CD4-positive, alpha-beta T cell (primary cell): Measurements from ENCODE around the gene PACSIN1. TPM values are rescaled to one million over a fixed set of nuclear protein-coding genes. Genes with fewer than 3 reads are reported as not detected.

Experiments
- ATAC-seq: fragments of 200-7000 bp; cut with Tn5 transposase; one replicate; pipeline ENCODE4 v1.10.0; 2022; ENCODE audit warnings: mild to moderate bottlenecking; ENCODE audit not compliant: poor library complexity
- CTCF ChIA-PET: fragments of 350-600 bp; sonication (Branson Sonifier 250); formaldehyde crosslinking; loops from one replicate; lab custom pipeline; 2021; ENCODE audit warnings: antibody characterized with exemption, inconsistent platforms; lab: Charles Lee
- POLR2A ChIA-PET: fragments of 350-600 bp; sonication (Branson Sonifier 250); formaldehyde crosslinking; loops from one replicate; lab custom pipeline; 2021; ENCODE audit warnings: antibody characterized with exemption, inconsistent platforms; lab: Charles Lee
- DNase-seq, 14 experiments: peaks; one replicate each; pipeline ENCODE4 v3.0.0-alpha.2; 2013 to 2020; ENCODE audit warnings: mixed read lengths in 2 of 14
- H3K27ac ChIP-seq, 2 donors: one replicate each; pipeline versions ENCODE4 v1.5.1 to v1.7.0; 2013; ENCODE audit warnings: low read length in 2 of 2, low read depth in 1 of 2, mild to moderate bottlenecking in 1 of 2
- H3K27me3 ChIP-seq, 2 experiments: 1 replicate in 1 of 2; 2 replicates in 1 of 2; pipeline versions ENCODE4 v1.6.1 to v1.7.0; 2013; ENCODE audit warnings: low read length in 2 of 2, control low read depth in 1 of 2, mild to moderate bottlenecking in 1 of 2, moderate library complexity in 1 of 2; ENCODE audit not compliant: insufficient read depth in 2 of 2, control insufficient read depth in 1 of 2
- H3K36me3 ChIP-seq: one replicate; pipeline ENCODE4 v1.6.1; 2013; ENCODE audit warnings: low read length, control low read depth; ENCODE audit not compliant: insufficient read depth
- H3K4me1 ChIP-seq: one replicate; pipeline ENCODE4 v1.6.1; 2013; ENCODE audit warnings: low read length, control low read depth; ENCODE audit not compliant: insufficient read depth
- H3K4me3 ChIP-seq: one replicate; pipeline ENCODE4 v1.5.1; 2013; ENCODE audit warnings: mild to moderate bottlenecking, low read length, moderate library complexity
- H3K9me3 ChIP-seq, 2 experiments: 1 replicate in 1 of 2; 2 replicates in 1 of 2; pipeline versions ENCODE4 v1.6.1 to v1.7.0; 2013; ENCODE audit warnings: low read length in 2 of 2, mild to moderate bottlenecking in 2 of 2, control low read depth in 1 of 2, moderate library complexity in 1 of 2; ENCODE audit not compliant: control insufficient read depth in 1 of 2, insufficient read depth in 1 of 2
- H3K27ac Mint-ChIP-seq: one replicate; pipeline ENCODE4 v1.8.0; 2020; ENCODE audit warnings: mixed read lengths
- H3K27me3 Mint-ChIP-seq: one replicate; pipeline ENCODE4 v1.8.0; 2021; ENCODE audit warnings: mixed read lengths
- H3K36me3 Mint-ChIP-seq: one replicate; pipeline ENCODE4 v1.8.0; 2021; ENCODE audit warnings: low read depth, mixed read lengths
- H3K4me1 Mint-ChIP-seq: one replicate; pipeline ENCODE4 v1.8.0; 2021; ENCODE audit warnings: low read depth, mixed read lengths
- H3K4me3 Mint-ChIP-seq: one replicate; pipeline ENCODE4 v1.8.0; 2020; ENCODE audit warnings: mild to moderate bottlenecking, mixed read lengths
- H3K9me3 Mint-ChIP-seq: one replicate; pipeline ENCODE4 v1.8.0; 2020; ENCODE audit warnings: mixed read lengths
- intact Hi-C, 2 experiments: fragments of 100-400 bp; cut with DNase I in 1 of 2; cut with micrococcal nuclease in 1 of 2; formaldehyde crosslinking; loops; one replicate each; pipeline versions ENCODE4 v1.15.1 to v1.9.0; 2023 to 2025; cut with DNase I, micrococcal nuclease
- total RNA-seq, 174 experiments: library from RNA in 2 of 174; stranded (reverse) in 2 of 174; gene quantifications; one replicate each; pipeline ENCODE4 v1.2.3 and lab custom pipeline; 2021 to 2026
- TF ChIP-seq, protein P1 (sequence below): fragments of 200-600 bp; IDR thresholded peaks from one replicate; pipeline ENCODE4 v1.8.0; 2022; ENCODE audit warnings: antibody characterized with exemption, mild to moderate bottlenecking

Gene PACSIN1
- total RNA-seq, 2 experiments from 2014 or later = 1.3 to 1.4 TPM

DNA sequence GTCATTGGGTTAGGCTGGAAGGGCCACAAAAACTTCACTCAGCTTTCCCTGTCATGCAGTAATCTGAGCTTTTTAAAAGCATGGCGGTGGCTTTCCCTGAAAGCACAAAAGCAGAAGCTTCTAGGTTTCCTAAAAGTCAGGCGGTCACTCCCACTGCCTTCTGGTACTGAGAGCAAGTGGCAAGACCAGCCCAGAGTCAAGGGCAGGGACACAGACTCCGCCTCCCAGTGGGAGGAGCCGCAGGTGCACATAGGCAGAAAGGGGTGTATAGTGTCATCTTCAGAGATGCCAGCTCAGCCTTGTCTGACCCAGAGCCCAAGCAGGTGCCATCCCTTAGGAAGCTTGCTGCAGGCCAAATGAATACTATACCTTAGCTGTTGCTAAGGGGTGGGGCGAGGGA, 18.0 kb upstream of the PACSIN1 start:
- Histone ChIP-seq H3K4me3 (no peak overlapping the region), H3K9me3 (no peaks in the 10 kb centered on the region), H3K36me3 (no peaks in the 10 kb centered on the region), H3K27me3 (no peaks in the 10 kb centered on the region), H3K27ac (no peak overlapping the region), H3K4me1 (no peaks in the 10 kb centered on the region)
- Mint-ChIP-seq H3K9me3 (peaks cover 2% of the 10 kb centered on the region), H3K27me3 (no peaks in the 10 kb centered on the region), H3K36me3 (no peaks in the 10 kb centered on the region), H3K4me1 (no peaks in the 10 kb centered on the region), H3K27ac (no peak overlapping the region), H3K4me3 (no peak overlapping the region)
- ChIA-PET POLR2A (no interaction called here), CTCF (no interaction called here)
- ATAC-seq (no peak), DNase-seq (no peak)
- TF ChIP-seq, protein P1, sequence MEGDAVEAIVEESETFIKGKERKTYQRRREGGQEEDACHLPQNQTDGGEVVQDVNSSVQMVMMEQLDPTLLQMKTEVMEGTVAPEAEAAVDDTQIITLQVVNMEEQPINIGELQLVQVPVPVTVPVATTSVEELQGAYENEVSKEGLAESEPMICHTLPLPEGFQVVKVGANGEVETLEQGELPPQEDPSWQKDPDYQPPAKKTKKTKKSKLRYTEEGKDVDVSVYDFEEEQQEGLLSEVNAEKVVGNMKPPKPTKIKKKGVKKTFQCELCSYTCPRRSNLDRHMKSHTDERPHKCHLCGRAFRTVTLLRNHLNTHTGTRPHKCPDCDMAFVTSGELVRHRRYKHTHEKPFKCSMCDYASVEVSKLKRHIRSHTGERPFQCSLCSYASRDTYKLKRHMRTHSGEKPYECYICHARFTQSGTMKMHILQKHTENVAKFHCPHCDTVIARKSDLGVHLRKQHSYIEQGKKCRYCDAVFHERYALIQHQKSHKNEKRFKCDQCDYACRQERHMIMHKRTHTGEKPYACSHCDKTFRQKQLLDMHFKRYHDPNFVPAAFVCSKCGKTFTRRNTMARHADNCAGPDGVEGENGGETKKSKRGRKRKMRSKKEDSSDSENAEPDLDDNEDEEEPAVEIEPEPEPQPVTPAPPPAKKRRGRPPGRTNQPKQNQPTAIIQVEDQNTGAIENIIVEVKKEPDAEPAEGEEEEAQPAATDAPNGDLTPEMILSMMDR = no peak
- intact Hi-C loops = no loop called here

DNA sequence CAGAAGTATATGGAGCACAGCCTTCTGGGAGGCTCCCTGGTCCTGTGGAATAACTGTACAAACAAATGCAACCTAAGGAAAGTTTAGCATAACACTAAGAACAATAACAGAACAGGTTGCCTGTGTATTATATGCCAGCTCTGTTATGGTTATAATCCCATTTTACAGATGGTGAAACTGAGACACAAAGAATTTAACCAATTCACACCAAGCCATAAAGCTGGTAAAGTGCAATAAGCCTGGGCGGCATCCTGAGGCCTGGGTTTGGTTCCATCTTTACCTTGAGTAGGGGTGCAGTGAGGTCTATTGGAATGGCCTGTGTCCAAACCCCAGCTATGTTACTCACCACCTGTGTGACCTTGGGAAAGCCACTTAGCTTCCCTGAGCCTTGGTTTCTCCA, 14.7 kb upstream of the PACSIN1 start:
- ATAC-seq = no peak
- no peak for DNase-seq
- POLR2A ChIA-PET = no interaction called here
- CTCF ChIA-PET = interaction anchor here (0.6 kb wide), 1 partner anchor 120 kb away, joined by 3 read pairs; no protein-coding TSS in a partner anchor
- intact Hi-C loops = no loop called here
- no peak overlapping the region for H3K4me3 ChIP-seq
- peaks cover 2% of the 10 kb centered on the region for H3K9me3 Mint-ChIP-seq
- no peaks in the 10 kb centered on the region for H3K36me3 Mint-ChIP-seq
- H3K4me1 Mint-ChIP-seq = no peaks in the 10 kb centered on the region
- H3K27ac Mint-ChIP-seq = no peak overlapping the region
- H3K27me3 ChIP-seq = no peaks in the 10 kb centered on the region
- H3K4me1 ChIP-seq = no peaks in the 10 kb centered on the region
- H3K27ac ChIP-seq = no peak overlapping the region
- H3K27me3 Mint-ChIP-seq = no peaks in the 10 kb centered on the region
- no peaks in the 10 kb centered on the region for H3K9me3 ChIP-seq
- TF ChIP-seq, protein P1 = no peak
- H3K4me3 Mint-ChIP-seq = no peak overlapping the region
- H3K36me3 ChIP-seq = no peaks in the 10 kb centered on the region

DNA sequence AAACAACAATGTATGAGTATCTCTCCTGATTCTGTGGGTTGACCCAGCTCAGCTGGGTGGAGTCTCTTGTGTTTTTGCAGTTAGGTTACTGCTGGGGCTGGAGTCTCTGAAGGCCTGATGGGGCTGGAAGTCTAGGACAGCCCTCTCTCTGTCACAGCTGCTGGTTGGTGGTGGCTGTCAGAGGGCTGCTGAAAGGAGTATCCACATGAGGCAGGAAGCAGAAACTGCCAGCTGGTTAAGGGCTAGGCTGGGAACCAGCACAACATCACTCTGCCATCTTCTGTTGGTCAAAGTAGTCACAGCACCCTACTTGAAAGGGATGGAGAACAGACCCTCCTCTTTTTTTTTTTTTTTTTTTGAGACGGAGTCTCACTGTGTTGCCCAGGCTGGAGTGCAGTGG, 10.0 kb upstream of the PACSIN1 start:
- POLR2A ChIA-PET = no interaction called here
- TF ChIP-seq, protein P1 = no peak
- Histone ChIP-seq H3K27me3 (no peaks in the 10 kb centered on the region), H3K9me3 (no peaks in the 10 kb centered on the region), H3K4me1 (no peaks in the 10 kb centered on the region), H3K27ac (no peak overlapping the region), H3K36me3 (no peaks in the 10 kb centered on the region), H3K4me3 (no peak overlapping the region)
- Mint-ChIP-seq H3K27ac (no peak overlapping the region), H3K4me1 (no peaks in the 10 kb centered on the region), H3K4me3 (no peak overlapping the region), H3K9me3 (peaks cover 2% of the 10 kb centered on the region), H3K27me3 (no peaks in the 10 kb centered on the region), H3K36me3 (no peaks in the 10 kb centered on the region)
- CTCF ChIA-PET = interaction anchor here (0.9 kb wide), 1 partner anchor 206 kb away, joined by 4 read pairs; no protein-coding TSS in a partner anchor
- intact Hi-C loops = no loop called here
- ATAC-seq = no peak
- no peak for DNase-seq
